K562 (cell line): ENCODE data around the gene LAMA4. TPM values are rescaled to one million over a fixed set of nuclear protein-coding genes. Genes with fewer than 3 reads are reported as not detected.
A peak's percentile ranks its signal among the peaks of the same experiment; 100 is the strongest.

ENCODE experiments used
- ATAC-seq: fragments of 200-7000 bp; cut with Tn5 transposase; 3 replicates; pipeline ENCODE4 v1.9.1; 2020; ENCODE audit warnings: moderate library complexity
- BruUV-seq: library from RNA; stranded (reverse); fragments of 400-500 nt; replicated peaks from 2 replicates; lab custom pipeline; 2021; lab: Mats Ljungman, UMichigan
- CTCF ChIA-PET: fragments of 300-600 bp; formaldehyde crosslinking; extraction: SDS; loops from one replicate; lab custom pipeline; 2021; ENCODE audit warnings: low intra/inter-chr PET ratio; lab: Yijun Ruan, JAX
- POLR2A ChIA-PET: fragments of 300-600, 350-650 bp; sonication (Branson Sonifier 250); formaldehyde crosslinking; extraction: SDS; loops from one replicate; lab custom pipeline; 2021; ENCODE audit warnings: antibody characterized with exemption, inconsistent platforms; lab: Yijun Ruan, JAX
- DNase-seq, 4 experiments: peaks; one replicate each; pipeline versions ENCODE4 v3.0.0 to v3.0.0-alpha.2; 2011 to 2018; ENCODE audit warnings: low spot score in 3 of 4, mixed read lengths in 3 of 4; ENCODE audit errors: extremely low read depth in 1 of 4
- FAIRE-seq: peaks from 2 replicates; lab custom pipeline; 2011; peaks lifted over from hg19 to GRCh38; lab: Jason Lieb, UNC
- H2AFZ ChIP-seq: 2 replicates; pipeline ENCODE4 v1.6.0; 2011; ENCODE audit warnings: low read depth, low read length, control low read depth, inconsistent platforms
- H3K27ac ChIP-seq: fragments of 200-600 bp; 3 replicates; pipeline ENCODE4 v1.8.0; 2011; ENCODE audit warnings: low read depth, mild to moderate bottlenecking, control low read depth, inconsistent platforms, low read length, moderate library complexity, mixed read lengths; ENCODE audit errors: extremely low read depth
- H3K27me3 ChIP-seq, 2 experiments: fragments of 300-600 bp in 1 of 2; 2 replicates in 1 of 2; 3 replicates in 1 of 2; pipeline versions ENCODE4 v1.6.0 to v1.8.0; 2011; ENCODE audit warnings: inconsistent platforms in 2 of 2, low read length in 2 of 2, mild to moderate bottlenecking in 1 of 2, mixed read lengths in 1 of 2, moderate library complexity in 1 of 2; ENCODE audit not compliant: control insufficient read depth in 2 of 2, insufficient read depth in 2 of 2
- H3K36me3 ChIP-seq: fragments of 300-600 bp; 3 replicates; pipeline ENCODE4 v1.8.0; 2011; ENCODE audit warnings: mild to moderate bottlenecking, low read length, inconsistent platforms; ENCODE audit not compliant: control insufficient read depth, insufficient read depth
- H3K4me1 ChIP-seq, 2 experiments: fragments of 200-600 bp in 1 of 2; replicated peaks in 1 of 2; 2 replicates in 1 of 2; 3 replicates in 1 of 2; pipeline versions ENCODE4 v1.5.1 to v1.8.0; 2011; ENCODE audit warnings: inconsistent platforms in 2 of 2, low read length in 2 of 2, mild to moderate bottlenecking in 1 of 2, mixed read lengths in 1 of 2, moderate library complexity in 1 of 2; ENCODE audit not compliant: control insufficient read depth in 2 of 2, insufficient read depth in 2 of 2
- H3K4me2 ChIP-seq: 2 replicates; pipeline ENCODE4 v1.6.1; 2011; ENCODE audit warnings: low read length, control low read depth, inconsistent platforms, mixed read lengths; ENCODE audit not compliant: insufficient read depth
- H3K4me3 ChIP-seq: fragments of 200-600 bp; sonication (generic), shearing (Covaris generic); 2 replicates; pipeline ENCODE4 v1.5.1; 2016; ENCODE audit warnings: control low read depth, inconsistent platforms
- H3K79me2 ChIP-seq: fragments of 200-600 bp; 3 replicates; pipeline ENCODE4 v1.8.0; 2011; ENCODE audit warnings: low read length, inconsistent platforms; ENCODE audit not compliant: control insufficient read depth, insufficient read depth
- H3K9ac ChIP-seq, 2 experiments: 2 replicates each; pipeline versions ENCODE4 v1.6.0 to v1.6.1; 2011; ENCODE audit warnings: low read depth in 2 of 2, low read length in 2 of 2, control low read depth in 1 of 2, inconsistent platforms in 1 of 2, mild to moderate bottlenecking in 1 of 2, mixed read lengths in 1 of 2; ENCODE audit not compliant: insufficient read depth in 1 of 2
- H3K9me1 ChIP-seq: one replicate; pipeline ENCODE4 v1.6.0; 2011; ENCODE audit warnings: inconsistent platforms, mild to moderate bottlenecking, low read length, moderate library complexity; ENCODE audit not compliant: control insufficient read depth, insufficient read depth
- H3K9me3 ChIP-seq: replicated peaks from 2 replicates; pipeline ENCODE4 v1.5.1; 2011; ENCODE audit warnings: low read depth, low read length, inconsistent platforms; ENCODE audit not compliant: control insufficient read depth, insufficient read depth
- H4K20me1 ChIP-seq: replicated peaks from 2 replicates; pipeline ENCODE4 v1.6.1; 2011; ENCODE audit warnings: low read length, inconsistent platforms, mixed read lengths; ENCODE audit not compliant: control insufficient read depth, insufficient read depth
- ASH1L ChIP-seq: fragments of 450-650 bp; IDR thresholded peaks from 2 replicates; pipeline ENCODE4 v1.6.1; 2018; ENCODE audit warnings: borderline replicate concordance, mild to moderate bottlenecking, low read depth; ENCODE audit not compliant: partially characterized antibody
- EGR1 ChIP-seq: fragments of 450-650 bp; conservative IDR thresholded peaks from 2 replicates; pipeline ENCODE4 v1.6.1; 2017; ENCODE audit warnings: mild to moderate bottlenecking
- KLF16 ChIP-seq: IDR thresholded peaks from 2 replicates; pipeline ENCODE4 v1.6.1; 2016; ENCODE audit warnings: antibody characterized with exemption
- NCOR1 ChIP-seq: fragments of 450-650 bp; IDR thresholded peaks from 2 replicates; pipeline ENCODE4 v1.6.1; 2016; ENCODE audit warnings: mild to moderate bottlenecking, moderate library complexity
- NFE2 ChIP-seq: IDR thresholded peaks from 2 replicates; pipeline ENCODE4 v1.6.1; 2014; ENCODE audit warnings: antibody characterized with exemption, low read depth
- THRAP3 ChIP-seq: fragments of 450-650 bp; IDR thresholded peaks from 2 replicates; pipeline ENCODE4 v1.6.1; 2016; ENCODE audit warnings: mild to moderate bottlenecking, inconsistent platforms, borderline replicate concordance
- XRCC4 ChIP-seq: IDR thresholded peaks from one replicate; pipeline ENCODE4 v1.6.1; 2011; ENCODE audit not compliant: insufficient read depth, insufficient read length; ENCODE audit errors: extremely low read depth
- ZNF696 ChIP-seq: fragments of 250-450 bp; sonication (Bioruptor Pico); conservative IDR thresholded peaks from 2 replicates; pipeline ENCODE4 v1.4.0; 2020; ENCODE audit warnings: mild to moderate bottlenecking, moderate library complexity
- in situ Hi-C: fragments of 300-500 bp; cut with MboI; formaldehyde crosslinking; loops from 4 replicates; pipeline ENCODE4 v1.15.0; 2018; ENCODE audit warnings: inconsistent platforms, mixed read lengths
- intact Hi-C: fragments of 100-400 bp; cut with micrococcal nuclease; formaldehyde crosslinking; loops from 2 replicates; pipeline ENCODE4 v1.14.2; 2022
- polyA plus RNA-seq, 8 experiments: library from polyadenylated mRNA; depleted of rRNA in 4 of 8; stranded (reverse) in 5 of 8; unstranded in 3 of 8; fragments of >200 nt; fragmentation: Nextera tagmentation in 2 of 8; fragmentation: Illumina TruSeq in 1 of 8; extraction: Ambion mirVana in 2 of 8; extraction: Trizol in 1 of 8; gene quantifications; 2 replicates each; pipeline versions ENCODE4 v1.2.1 to v1.2.3, GENCODE V29; 2011 to 2014; ENCODE audit warnings: inconsistent platforms in 1 of 8, missing spikeins in 1 of 8
- total RNA-seq, 7 experiments: library from RNA; depleted of rRNA in 6 of 7; stranded (reverse); fragments of >200 nt in 6 of 7; fragmentation: Illumina TruSeq in 2 of 7; extraction: Trizol in 2 of 7; gene quantifications; 2 replicates each; pipeline versions ENCODE4 v1.2.1 to v1.2.3, GENCODE V29; 2011 to 2021; ENCODE audit warnings: low replicate concordance in 1 of 7
- TF ChIP-seq, protein P1 (sequence below): sonication (generic); formaldehyde crosslinking; IDR thresholded peaks from 2 replicates; pipeline ENCODE4 v1.4.0; 2020; ENCODE audit warnings: mild to moderate bottlenecking, missing genetic modification reagents
- TF ChIP-seq, protein P2 (sequence below): IDR thresholded peaks from 3 replicates; pipeline ENCODE4 v1.6.1; 2011; ENCODE audit warnings: borderline replicate concordance, mild to moderate bottlenecking, moderate library complexity; ENCODE audit not compliant: insufficient read length; ENCODE audit errors: extremely low read depth
- TF ChIP-seq, protein P3 (sequence below): sonication (generic); formaldehyde crosslinking; IDR thresholded peaks from 2 replicates; pipeline ENCODE4 v1.8.0; 2022; ENCODE audit warnings: mild to moderate bottlenecking, missing genetic modification reagents
- TF ChIP-seq, protein P4 (sequence below): sonication (generic); formaldehyde crosslinking; IDR thresholded peaks from 2 replicates; pipeline ENCODE4 v1.8.1; 2023; ENCODE audit warnings: mild to moderate bottlenecking, missing genetic modification reagents
- TF ChIP-seq, protein P5 (sequence below): fragments of 450-650 bp; formaldehyde crosslinking; IDR thresholded peaks from 2 replicates; pipeline ENCODE4 v1.4.0; 2022; ENCODE audit warnings: missing genetic modification characterization

LAMA4 gene
- total and polyA plus RNA-seq, 9 of the 15 experiments (the other 6 are each of a cell fraction or from before 2014, with no cell fraction given), result 0.05 to 2.9 (median 0.51) TPM

DNA sequence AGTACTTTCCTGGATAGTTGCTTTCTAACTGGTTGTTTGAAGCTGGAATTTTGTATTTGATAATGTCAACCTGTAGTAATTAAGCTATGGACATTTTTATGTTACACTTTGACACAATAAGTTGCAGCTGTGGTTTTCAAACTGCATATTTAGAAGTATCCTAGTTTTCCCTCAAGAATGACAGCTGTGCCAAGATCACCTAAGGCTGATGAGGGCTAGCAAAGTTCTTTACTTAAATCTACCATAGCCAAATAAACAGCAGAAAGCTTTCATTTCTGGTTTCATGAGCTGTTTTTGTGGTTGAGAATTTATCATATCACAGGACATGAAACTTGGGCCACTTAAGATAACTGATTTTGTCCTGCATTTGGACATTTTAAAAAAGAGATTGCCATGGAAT, 136.3 kb downstream of the LAMA4 start:
- Histone ChIP-seq H3K4me1 (no peaks in the 10 kb centered on the region; a peak in 1 of 5 replicates), H2AFZ (no peak overlapping the region), H3K9ac (no peak overlapping the region), H3K27ac (no peak overlapping the region), H3K4me3 (no peak overlapping the region), H3K79me2 (no peaks in the 10 kb centered on the region), H3K9me3 (no peaks in the 10 kb centered on the region), H4K20me1 (no peaks in the 10 kb centered on the region), H3K27me3 (no peaks in the 10 kb centered on the region; a peak in 2 of 5 replicates), H3K36me3 (no peaks in the 10 kb centered on the region), H3K9me1 (no peaks in the 10 kb centered on the region), H3K4me2 (no peak overlapping the region)
- intact Hi-C loops (no loop called here), in situ Hi-C loops (no loop called here)
- ATAC-seq (no peak), DNase-seq (no peak), FAIRE-seq (peak; percentile 37)
- CTCF ChIA-PET, result no interaction called here
- POLR2A ChIA-PET, result interaction anchor here (0.6 kb wide), 1 partner anchor 27 kb away, joined by 3 read pairs; no protein-coding TSS in a partner anchor
- BruUV-seq, result no TSS peak
- TF ChIP-seq, protein P1, sequence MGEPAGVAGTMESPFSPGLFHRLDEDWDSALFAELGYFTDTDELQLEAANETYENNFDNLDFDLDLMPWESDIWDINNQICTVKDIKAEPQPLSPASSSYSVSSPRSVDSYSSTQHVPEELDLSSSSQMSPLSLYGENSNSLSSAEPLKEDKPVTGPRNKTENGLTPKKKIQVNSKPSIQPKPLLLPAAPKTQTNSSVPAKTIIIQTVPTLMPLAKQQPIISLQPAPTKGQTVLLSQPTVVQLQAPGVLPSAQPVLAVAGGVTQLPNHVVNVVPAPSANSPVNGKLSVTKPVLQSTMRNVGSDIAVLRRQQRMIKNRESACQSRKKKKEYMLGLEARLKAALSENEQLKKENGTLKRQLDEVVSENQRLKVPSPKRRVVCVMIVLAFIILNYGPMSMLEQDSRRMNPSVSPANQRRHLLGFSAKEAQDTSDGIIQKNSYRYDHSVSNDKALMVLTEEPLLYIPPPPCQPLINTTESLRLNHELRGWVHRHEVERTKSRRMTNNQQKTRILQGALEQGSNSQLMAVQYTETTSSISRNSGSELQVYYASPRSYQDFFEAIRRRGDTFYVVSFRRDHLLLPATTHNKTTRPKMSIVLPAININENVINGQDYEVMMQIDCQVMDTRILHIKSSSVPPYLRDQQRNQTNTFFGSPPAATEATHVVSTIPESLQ (CRISPR knock-in tag), result no peak
- no peak for TF ChIP-seq KLF16
- TF ChIP-seq THRAP3, result no peak
- TF ChIP-seq NCOR1, result no peak
- TF ChIP-seq EGR1, result no peak
- TF ChIP-seq ZNF696 (CRISPR knock-in tag), result no peak
- TF ChIP-seq, protein P2, sequence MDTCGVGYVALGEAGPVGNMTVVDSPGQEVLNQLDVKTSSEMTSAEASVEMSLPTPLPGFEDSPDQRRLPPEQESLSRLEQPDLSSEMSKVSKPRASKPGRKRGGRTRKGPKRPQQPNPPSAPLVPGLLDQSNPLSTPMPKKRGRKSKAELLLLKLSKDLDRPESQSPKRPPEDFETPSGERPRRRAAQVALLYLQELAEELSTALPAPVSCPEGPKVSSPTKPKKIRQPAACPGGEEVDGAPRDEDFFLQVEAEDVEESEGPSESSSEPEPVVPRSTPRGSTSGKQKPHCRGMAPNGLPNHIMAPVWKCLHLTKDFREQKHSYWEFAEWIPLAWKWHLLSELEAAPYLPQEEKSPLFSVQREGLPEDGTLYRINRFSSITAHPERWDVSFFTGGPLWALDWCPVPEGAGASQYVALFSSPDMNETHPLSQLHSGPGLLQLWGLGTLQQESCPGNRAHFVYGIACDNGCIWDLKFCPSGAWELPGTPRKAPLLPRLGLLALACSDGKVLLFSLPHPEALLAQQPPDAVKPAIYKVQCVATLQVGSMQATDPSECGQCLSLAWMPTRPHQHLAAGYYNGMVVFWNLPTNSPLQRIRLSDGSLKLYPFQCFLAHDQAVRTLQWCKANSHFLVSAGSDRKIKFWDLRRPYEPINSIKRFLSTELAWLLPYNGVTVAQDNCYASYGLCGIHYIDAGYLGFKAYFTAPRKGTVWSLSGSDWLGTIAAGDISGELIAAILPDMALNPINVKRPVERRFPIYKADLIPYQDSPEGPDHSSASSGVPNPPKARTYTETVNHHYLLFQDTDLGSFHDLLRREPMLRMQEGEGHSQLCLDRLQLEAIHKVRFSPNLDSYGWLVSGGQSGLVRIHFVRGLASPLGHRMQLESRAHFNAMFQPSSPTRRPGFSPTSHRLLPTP, result no peak
- no peak for TF ChIP-seq ASH1L
- TF ChIP-seq, protein P3, sequence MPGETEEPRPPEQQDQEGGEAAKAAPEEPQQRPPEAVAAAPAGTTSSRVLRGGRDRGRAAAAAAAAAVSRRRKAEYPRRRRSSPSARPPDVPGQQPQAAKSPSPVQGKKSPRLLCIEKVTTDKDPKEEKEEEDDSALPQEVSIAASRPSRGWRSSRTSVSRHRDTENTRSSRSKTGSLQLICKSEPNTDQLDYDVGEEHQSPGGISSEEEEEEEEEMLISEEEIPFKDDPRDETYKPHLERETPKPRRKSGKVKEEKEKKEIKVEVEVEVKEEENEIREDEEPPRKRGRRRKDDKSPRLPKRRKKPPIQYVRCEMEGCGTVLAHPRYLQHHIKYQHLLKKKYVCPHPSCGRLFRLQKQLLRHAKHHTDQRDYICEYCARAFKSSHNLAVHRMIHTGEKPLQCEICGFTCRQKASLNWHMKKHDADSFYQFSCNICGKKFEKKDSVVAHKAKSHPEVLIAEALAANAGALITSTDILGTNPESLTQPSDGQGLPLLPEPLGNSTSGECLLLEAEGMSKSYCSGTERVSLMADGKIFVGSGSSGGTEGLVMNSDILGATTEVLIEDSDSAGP, result no peak
- TF ChIP-seq, protein P4, sequence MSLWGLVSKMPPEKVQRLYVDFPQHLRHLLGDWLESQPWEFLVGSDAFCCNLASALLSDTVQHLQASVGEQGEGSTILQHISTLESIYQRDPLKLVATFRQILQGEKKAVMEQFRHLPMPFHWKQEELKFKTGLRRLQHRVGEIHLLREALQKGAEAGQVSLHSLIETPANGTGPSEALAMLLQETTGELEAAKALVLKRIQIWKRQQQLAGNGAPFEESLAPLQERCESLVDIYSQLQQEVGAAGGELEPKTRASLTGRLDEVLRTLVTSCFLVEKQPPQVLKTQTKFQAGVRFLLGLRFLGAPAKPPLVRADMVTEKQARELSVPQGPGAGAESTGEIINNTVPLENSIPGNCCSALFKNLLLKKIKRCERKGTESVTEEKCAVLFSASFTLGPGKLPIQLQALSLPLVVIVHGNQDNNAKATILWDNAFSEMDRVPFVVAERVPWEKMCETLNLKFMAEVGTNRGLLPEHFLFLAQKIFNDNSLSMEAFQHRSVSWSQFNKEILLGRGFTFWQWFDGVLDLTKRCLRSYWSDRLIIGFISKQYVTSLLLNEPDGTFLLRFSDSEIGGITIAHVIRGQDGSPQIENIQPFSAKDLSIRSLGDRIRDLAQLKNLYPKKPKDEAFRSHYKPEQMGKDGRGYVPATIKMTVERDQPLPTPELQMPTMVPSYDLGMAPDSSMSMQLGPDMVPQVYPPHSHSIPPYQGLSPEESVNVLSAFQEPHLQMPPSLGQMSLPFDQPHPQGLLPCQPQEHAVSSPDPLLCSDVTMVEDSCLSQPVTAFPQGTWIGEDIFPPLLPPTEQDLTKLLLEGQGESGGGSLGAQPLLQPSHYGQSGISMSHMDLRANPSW (CRISPR knock-in tag), result no peak
- no peak for TF ChIP-seq NFE2
- TF ChIP-seq XRCC4, result no peak
- TF ChIP-seq, protein P5, sequence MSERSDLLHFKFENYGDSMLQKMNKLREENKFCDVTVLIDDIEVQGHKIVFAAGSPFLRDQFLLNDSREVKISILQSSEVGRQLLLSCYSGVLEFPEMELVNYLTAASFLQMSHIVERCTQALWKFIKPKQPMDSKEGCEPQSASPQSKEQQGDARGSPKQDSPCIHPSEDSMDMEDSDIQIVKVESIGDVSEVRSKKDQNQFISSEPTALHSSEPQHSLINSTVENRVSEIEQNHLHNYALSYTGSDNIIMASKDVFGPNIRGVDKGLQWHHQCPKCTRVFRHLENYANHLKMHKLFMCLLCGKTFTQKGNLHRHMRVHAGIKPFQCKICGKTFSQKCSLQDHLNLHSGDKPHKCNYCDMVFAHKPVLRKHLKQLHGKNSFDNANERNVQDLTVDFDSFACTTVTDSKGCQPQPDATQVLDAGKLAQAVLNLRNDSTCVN (CRISPR knock-in tag), result no peak
